NT2/D1 (cell line): Measurements from ENCODE around the gene BCLAF1.

ENCODE experiments used
- DNase-seq: peaks from one replicate; pipeline ENCODE4 v3.0.0-alpha.2; 2011; ENCODE audit warnings: low read depth, low spot score
- H3K27me3 ChIP-seq: 2 replicates; pipeline ENCODE4 v1.6.0; 2011; ENCODE audit warnings: mild to moderate bottlenecking; ENCODE audit not compliant: insufficient read length, insufficient read depth
- H3K36me3 ChIP-seq: 2 replicates; pipeline ENCODE4 v1.6.1; 2011; ENCODE audit warnings: mild to moderate bottlenecking, low read length, mixed read lengths; ENCODE audit not compliant: insufficient read depth, insufficient read length
- H3K4me1 ChIP-seq: 2 replicates; pipeline ENCODE4 v1.5.1; 2011; ENCODE audit not compliant: insufficient read depth, insufficient read length
- H3K4me3 ChIP-seq: 2 replicates; pipeline ENCODE4 v1.5.1; 2011; ENCODE audit warnings: low read depth; ENCODE audit not compliant: insufficient read length
- H3K9ac ChIP-seq: 2 replicates; pipeline ENCODE4 v1.6.0; 2011; ENCODE audit warnings: low read depth; ENCODE audit not compliant: insufficient read length
- H3K9me3 ChIP-seq: 2 replicates; pipeline ENCODE4 v1.5.1; 2011; ENCODE audit warnings: mild to moderate bottlenecking, low read length; ENCODE audit not compliant: insufficient read depth
- SUZ12 ChIP-seq: IDR thresholded peaks from 2 replicates; pipeline ENCODE4 v1.6.1; 2011; ENCODE audit not compliant: insufficient read length, insufficient read depth; ENCODE audit errors: extremely low read depth
- YY1 ChIP-seq: IDR thresholded peaks from 2 replicates; pipeline ENCODE4 v1.6.1; 2011; ENCODE audit not compliant: insufficient read length, insufficient read depth
- ZNF274 ChIP-seq: IDR thresholded peaks from 2 replicates; pipeline ENCODE4 v1.6.1; 2011; ENCODE audit warnings: mild to moderate bottlenecking, low read depth, low read length

Gene BCLAF1

GRCh38 chr6:136284909-136285308 lies 4.7 kb downstream of the BCLAF1 start:
- Histone ChIP-seq H3K4me1 (peaks cover 3% of the 10 kb centered on the region), H3K27me3 (no peaks in the 10 kb centered on the region), H3K9me3 (no peaks in the 10 kb centered on the region), H3K4me3 (no peak overlapping the region), H3K9ac (no peak overlapping the region), H3K36me3 (peaks cover 34% of the 10 kb centered on the region)
- no peak for DNase-seq
- TF ChIP-seq SUZ12 (no peak), ZNF274 (no peak), YY1 (no peak)

DNA sequence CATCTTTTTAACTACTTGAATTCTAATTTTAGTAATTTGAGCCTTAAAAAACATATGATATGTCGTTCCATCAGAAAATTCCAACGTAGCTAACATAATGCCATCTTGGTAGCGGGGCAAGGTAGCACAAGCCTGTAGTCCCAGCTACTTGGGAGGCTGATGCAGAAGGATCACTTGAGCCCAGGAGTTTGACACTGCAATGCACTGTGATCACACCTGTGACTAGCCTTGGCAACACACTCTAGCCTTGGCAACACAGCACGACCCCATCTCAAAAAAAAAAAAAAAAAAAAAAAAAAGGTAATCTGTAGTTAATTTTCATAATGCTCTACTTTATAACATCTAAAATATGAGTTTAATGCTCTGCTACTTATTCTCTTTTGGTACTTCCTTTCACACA lies 6.7 kb downstream of the BCLAF1 start:
- H3K36me3 ChIP-seq = peaks cover 38% of the 10 kb centered on the region
- H3K4me3 ChIP-seq = no peak overlapping the region
- H3K4me1 ChIP-seq = peaks cover 2% of the 10 kb centered on the region
- no peak overlapping the region for H3K9ac ChIP-seq
- no peak for TF ChIP-seq YY1
- no peaks in the 10 kb centered on the region for H3K9me3 ChIP-seq
- H3K27me3 ChIP-seq = no peaks in the 10 kb centered on the region
- DNase-seq = no peak

DNA sequence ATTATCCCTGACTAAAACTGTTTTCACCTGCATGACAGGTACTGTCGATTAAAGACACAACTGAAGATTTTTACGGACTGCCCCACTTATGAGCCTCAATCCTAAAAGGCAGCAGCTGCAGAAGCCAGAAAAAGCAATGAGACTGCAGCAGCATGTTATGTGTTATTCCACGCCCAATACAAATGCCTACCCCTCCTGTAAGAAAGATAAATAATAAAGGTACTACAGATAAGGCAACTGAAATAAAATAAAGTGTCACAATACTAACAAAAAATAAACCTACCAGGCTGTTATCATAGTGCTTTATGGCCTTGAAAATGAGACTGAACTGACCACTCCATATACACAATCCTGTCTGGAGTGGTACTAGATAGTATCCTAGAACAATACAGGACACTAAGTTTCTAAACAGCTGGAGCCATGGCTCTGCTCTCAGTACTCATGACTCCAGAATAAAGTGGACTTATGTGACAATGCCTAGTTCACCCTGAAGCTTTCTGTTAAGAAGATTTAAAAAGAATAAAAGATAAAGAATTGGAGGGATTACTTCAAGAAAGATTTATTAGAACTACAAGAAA lies 9.5 kb downstream of the BCLAF1 start:
- Histone ChIP-seq H3K4me3 (no peak overlapping the region), H3K27me3 (no peaks in the 10 kb centered on the region), H3K36me3 (peaks cover 48% of the 10 kb centered on the region), H3K4me1 (no peaks in the 10 kb centered on the region), H3K9ac (no peak overlapping the region), H3K9me3 (no peaks in the 10 kb centered on the region)
- TF ChIP-seq YY1 (no peak), SUZ12 (no peak), ZNF274 (no peak)
- no peak for DNase-seq

DNA sequence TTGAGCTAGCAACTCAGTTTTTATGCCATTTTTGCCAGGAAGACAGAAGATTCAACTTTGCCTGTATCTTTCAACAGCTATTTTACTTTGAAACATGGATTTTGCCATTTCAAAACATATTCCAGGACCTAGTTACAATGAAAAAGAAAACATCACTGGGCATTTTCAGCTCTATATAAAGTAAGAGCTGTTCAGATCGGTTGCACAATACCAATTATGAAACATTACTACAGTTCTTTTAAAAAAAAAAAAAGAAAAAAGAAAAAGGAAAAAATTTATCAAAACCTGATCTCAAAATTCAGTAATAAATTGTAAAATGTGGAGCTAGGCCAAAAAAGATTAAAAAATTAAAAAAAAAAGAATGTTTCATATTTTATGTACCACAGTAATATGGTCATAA lies 15.6 kb downstream of the BCLAF1 start:
- no peak for DNase-seq
- no peak for TF ChIP-seq ZNF274
- TF ChIP-seq YY1 = no peak
- TF ChIP-seq SUZ12 = no peak
- Histone ChIP-seq H3K4me3 (no peak overlapping the region), H3K27me3 (no peaks in the 10 kb centered on the region), H3K9ac (no peak overlapping the region), H3K4me1 (no peaks in the 10 kb centered on the region), H3K36me3 (peaks cover 77% of the 10 kb centered on the region), H3K9me3 (no peaks in the 10 kb centered on the region)

- no peaks in the 10 kb centered on the region for H3K4me1 ChIP-seq
- H3K27me3 ChIP-seq = no peaks in the 10 kb centered on the region
- no peak overlapping the region for H3K4me3 ChIP-seq
- H3K9ac ChIP-seq = no peak overlapping the region
- no peak for DNase-seq
- TF ChIP-seq ZNF274 (no peak), SUZ12 (no peak), YY1 (no peak)
- H3K9me3 ChIP-seq = no peaks in the 10 kb centered on the region
- H3K36me3 ChIP-seq = peaks cover 88% of the 10 kb centered on the region
Measured at GRCh38 chr6:136265101-136265500, 24.5 kb downstream of the BCLAF1 start.

DNA sequence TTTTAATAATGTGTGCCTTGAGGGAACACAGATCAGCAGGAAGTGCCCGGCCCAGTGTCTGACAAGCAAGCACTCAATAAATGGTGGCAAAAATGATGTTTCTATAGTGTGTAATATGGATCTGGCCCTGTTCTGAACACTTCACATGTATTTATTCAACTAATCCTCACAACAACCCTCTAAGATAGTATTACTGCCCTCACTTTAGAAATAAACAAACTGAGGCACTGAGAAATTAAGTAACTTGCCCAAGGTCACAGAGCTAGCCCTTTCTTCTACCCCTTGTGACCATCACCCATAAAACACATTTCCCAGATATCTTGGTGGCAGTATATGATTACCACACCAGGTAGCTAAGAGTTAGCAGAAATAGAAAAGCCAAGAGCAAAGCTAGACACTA lies 26.7 kb downstream of the BCLAF1 start:
- Histone ChIP-seq H3K9me3 (no peaks in the 10 kb centered on the region), H3K4me3 (no peak overlapping the region), H3K4me1 (no peaks in the 10 kb centered on the region), H3K27me3 (no peaks in the 10 kb centered on the region), H3K36me3 (peaks cover 80% of the 10 kb centered on the region), H3K9ac (no peak overlapping the region)
- DNase-seq = no peak
- no peak for TF ChIP-seq SUZ12
- no peak for TF ChIP-seq ZNF274
- TF ChIP-seq YY1 = no peak

GRCh38 chr6:136254851-136255466 lies 34.7 kb downstream of the BCLAF1 start:
- H3K36me3 ChIP-seq = peaks cover 20% of the 10 kb centered on the region
- H3K4me1 ChIP-seq = no peaks in the 10 kb centered on the region
- H3K4me3 ChIP-seq = no peak overlapping the region
- H3K9me3 ChIP-seq = no peaks in the 10 kb centered on the region
- no peak for DNase-seq
- H3K27me3 ChIP-seq = no peaks in the 10 kb centered on the region
- no peak for TF ChIP-seq ZNF274
- no peak overlapping the region for H3K9ac ChIP-seq
